HG03066 (cell line): ENCODE data around the gene DNAJC7.

Experiments used
- ATAC-seq: cut with Tn5 transposase; IDR thresholded peaks from one replicate; pipeline ENCODE4 v1.9.1; 2021; ENCODE audit warnings: low read depth; ENCODE audit not compliant: unreplicated experiment

DNAJC7 gene

GRCh38 chr17:41976142-41976768 lies 41.0 kb downstream of the DNAJC7 start:
- no peak for ATAC-seq

DNA sequence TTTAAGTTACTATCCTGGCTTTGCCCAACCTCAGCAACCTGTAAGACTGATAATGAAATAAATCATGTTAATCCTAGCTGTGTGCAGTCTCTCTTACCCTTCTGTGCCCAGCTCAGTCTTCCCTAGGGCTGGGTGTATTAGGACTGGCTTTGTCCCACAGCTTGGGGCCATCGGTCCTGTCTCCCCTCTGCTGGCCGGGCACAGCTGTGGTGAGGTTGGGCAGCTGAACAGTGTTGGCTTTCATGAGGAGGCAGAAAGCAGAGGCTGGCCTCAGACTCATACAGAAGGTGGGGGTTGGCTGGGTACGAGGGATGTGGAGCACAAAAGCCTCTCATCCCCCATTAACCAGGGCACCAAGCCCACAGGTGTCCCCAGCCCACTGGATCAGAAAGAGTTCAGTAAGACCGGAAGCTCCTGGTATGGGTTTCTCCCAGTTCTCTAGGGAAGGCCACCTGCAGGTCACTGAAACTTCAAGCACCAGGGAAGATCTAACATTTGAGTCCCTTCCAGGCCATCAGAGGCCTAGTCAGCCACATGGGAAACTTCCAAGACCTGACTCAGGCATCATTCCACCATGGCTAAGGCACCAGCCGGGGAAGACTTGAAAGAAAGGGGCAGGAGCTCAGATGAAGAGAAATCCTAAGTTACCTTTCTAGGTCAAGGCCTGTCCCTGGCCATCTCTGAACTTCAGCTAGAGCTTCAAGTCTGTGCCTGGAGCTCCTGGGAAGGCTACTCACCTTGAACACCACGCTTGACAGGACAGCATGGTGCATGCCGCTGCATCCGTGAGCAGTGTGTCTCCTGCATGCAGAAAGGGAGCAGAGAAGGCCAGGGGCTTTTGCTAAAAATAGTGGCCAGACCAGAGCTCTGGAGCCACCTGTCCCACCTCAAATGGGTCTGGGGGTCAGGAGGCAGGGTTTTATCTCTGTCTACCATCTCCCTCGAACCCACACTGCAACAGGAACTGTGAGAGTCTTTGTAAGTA lies 41.8 kb downstream of the DNAJC7 start:
- ATAC-seq = no peak

- no peak for ATAC-seq
Measured at GRCh38 chr17:41974658-41975057, 42.6 kb downstream of the DNAJC7 start.

GRCh38 chr17:41974031-41974430 lies 43.2 kb downstream of the DNAJC7 start:
- no peak for ATAC-seq

DNA sequence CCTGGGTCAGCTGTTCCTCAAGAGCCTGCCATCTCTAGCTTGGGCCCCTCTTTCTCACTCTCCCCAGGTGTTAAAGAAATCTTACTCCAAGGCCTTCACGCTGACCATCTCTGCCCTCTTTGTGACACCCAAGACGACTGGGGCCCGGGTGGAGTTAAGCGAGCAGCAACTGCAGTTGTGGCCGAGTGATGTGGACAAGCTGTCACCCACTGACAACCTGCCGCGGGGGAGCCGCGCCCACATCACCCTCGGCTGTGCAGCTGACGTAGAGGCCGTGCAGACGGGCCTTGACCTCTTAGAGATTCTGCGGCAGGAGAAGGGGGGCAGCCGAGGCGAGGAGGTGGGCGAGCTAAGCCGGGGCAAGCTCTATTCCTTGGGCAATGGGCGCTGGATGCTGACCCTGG lies 43.8 kb downstream of the DNAJC7 start:
- no peak for ATAC-seq

DNA sequence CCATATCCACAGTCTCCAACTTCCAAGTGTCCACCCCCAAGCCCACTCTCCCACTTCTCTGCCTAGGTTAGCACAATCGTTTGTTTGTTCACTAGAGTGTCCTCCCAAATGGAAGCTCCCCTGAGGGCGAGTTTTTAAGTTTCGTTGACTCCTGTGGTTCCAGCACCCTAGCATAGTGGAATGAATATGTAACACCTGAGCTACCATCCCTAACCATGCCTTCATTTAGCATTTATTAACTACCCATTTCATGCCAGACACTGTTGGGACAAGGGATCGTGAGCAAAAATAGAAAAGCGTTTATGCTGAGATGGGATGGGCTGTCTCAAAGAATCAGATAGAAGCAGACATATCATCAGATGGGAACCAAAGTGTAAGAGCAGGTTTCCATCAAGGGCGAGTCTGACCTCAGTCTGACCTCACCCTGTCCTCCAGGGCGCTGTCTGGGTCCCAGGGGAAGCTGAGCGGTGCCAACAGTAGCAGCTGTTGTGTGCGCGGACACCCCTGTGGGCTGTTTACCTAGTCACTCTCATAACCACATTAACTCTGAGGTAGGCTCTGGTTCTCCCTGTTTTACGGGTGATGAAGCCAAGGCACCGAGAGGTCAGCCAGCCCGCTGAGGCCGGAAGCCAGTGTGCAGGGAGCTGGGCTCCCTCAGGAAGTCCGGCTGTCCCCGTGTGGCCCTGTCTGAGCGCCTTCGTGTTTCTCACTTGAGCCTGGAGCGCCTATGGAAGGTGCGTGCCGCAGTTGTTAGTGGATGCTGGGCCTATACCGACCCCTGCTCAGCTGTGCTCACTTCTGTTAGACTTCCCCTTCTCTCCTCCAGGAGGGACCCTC lies 44.5 kb downstream of the DNAJC7 start:
- ATAC-seq = no peak

GRCh38 chr17:41971721-41972523 lies 45.3 kb downstream of the DNAJC7 start:
- no peak for ATAC-seq

DNA sequence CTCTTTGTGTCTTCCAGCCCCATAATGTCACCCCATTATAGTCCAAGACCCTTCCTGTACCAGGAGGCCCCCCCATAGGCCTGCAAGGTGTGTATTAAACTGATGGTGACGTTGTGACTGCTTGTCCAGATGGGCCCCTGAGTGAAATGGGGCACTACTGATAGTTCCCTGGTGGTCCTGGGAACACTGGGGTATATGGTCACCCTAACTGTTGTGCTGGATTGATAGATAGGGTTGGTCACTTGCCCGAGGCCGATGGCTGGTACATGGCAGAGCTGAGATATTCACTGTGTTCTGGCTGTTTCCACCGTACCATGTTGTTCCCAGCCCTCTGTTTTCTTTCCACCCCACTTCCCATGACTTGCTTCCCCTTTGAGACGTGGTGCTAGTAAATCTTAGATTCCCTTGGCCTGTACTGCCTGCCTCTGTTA lies 46.3 kb downstream of the DNAJC7 start:
- ATAC-seq = no peak

- no peak for ATAC-seq
Measured at GRCh38 chr17:41968676-41969075, 48.6 kb downstream of the DNAJC7 start.

GRCh38 chr17:41967921-41968578 lies 49.2 kb downstream of the DNAJC7 start:
- no peak for ATAC-seq

DNA sequence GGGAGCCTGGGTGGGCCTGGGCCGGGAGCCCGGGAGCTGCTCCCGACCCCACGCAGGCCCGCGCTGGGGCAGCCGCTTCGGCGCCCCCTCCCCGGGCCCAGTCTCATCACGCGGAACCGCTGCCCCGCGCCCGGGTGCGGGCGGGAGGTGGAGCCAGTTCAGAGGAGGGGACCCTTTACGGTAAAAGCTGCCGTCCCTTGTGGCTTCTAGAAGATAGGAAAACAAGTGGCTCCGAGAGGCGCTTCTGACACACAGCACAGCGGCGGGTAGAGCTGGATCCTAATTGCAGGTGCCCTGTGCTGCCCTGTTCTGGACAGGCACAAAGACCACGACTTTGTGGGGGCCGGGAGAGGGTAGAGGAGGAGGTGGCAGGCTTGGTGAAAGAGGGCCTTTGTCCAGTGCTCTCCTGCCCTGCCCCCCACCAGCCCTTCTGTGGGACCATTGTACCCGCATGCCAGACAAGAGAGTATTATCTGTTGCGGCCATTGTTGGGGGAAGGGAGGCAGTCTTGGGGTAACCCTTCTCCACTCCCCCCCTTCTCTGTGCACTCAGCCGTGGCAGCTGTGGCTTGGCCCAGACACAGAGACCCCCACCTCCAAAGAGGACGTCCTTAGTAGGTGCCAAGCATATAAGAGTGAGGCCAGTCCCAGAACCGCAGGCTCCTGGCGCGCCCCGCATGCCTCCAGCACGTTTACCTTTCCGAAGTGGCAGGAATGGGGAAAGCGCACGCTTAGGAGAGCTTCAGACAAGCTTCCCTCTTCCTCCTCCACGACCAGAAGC lies 49.9 kb downstream of the DNAJC7 start:
- no peak for ATAC-seq

GRCh38 chr17:41966463-41967140 lies 50.6 kb downstream of the DNAJC7 start, which contains the start of gene CNP:
Gene CNP, plus strand, starts transcription at chr17:41966795. Its CDS starts 90 bp downstream, at chr17:41966885.
- peak; percentile 58 for ATAC-seq

DNA sequence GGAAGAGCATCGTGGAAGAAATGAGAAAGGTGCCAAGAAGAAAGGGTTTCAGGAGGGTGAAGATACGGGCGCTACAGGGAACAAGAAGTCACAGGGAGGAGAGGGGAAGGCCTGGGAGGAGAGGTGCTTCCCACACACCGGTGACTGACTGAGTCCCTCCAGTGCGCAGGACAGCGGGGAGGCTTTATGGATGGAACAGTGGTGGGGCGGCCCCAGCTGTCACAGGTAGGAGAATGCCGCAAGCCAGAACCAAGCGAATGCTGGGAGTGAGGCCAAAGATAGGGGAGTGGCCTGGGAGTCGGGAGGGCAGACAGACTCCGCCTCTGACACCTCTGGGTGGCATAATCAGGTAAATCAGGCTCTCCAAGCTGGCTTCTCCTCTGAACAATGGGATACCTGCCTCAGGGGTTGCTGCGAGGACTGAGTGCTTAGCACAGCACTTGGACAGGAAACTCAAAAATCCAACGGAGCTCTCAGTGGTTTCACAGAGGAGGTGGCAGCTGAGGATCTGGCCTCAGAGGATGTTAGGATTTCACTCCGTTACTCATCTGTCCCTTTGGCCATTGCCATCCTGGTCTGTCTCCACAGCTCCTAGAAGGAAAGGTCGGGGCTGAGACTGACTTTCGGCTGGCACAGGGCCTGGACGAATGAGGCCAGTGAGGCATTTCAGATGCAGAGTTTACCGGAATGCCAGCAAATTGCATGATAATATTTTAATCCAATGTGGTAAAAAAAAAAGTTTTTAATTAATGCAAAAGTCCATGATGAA lies 51.4 kb downstream of the DNAJC7 start:
- no peak for ATAC-seq

GRCh38 chr17:41962768-41963434 lies 54.3 kb downstream of the DNAJC7 start:
- no peak for ATAC-seq

DNA sequence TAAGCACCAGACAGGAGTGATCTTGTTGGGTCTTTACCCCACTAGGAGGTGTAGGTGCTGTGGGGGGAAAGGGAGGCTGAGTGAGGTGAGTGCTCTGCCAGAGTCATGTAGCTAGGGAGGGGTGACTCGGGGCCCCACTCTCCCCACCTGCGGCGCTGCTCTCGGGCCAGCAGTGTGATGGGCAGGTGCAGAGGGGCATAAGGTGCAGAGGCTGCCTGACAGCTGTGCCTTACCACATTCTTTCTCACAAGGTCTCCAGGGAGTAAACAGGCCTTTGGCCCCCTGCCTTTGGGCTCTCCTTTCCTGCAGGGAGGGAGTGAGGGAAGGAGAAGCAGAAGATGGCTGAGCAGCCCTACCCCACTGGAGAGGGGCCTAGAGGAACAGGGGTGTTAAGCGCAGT lies 55.1 kb downstream of the DNAJC7 start:
- ATAC-seq = no peak

GRCh38 chr17:41959336-41960095 lies 57.7 kb downstream of the DNAJC7 start:
- ATAC-seq = no peak
